Fibroblast of lung (primary cell): ENCODE data around the gene RXFP2. TPM values are rescaled to one million over a fixed set of nuclear protein-coding genes. Genes with fewer than 3 reads are reported as not detected.

ENCODE experiments used
- DNase-seq, 2 donors: peaks; one replicate each; pipeline versions ENCODE4 v3.0.0 to v3.0.0-alpha.2; 2010; ENCODE audit warnings: low read depth in 2 of 2
- H2AFZ ChIP-seq: 2 replicates; pipeline ENCODE4 v1.5.1; 2012; ENCODE audit warnings: low read length, control low read depth, inconsistent platforms
- H3K27ac ChIP-seq: 2 replicates; pipeline ENCODE4 v1.5.1; 2011; ENCODE audit warnings: low read length, control low read depth; ENCODE audit not compliant: insufficient read depth
- H3K27me3 ChIP-seq: 2 replicates; pipeline ENCODE4 v1.5.1; 2011; ENCODE audit warnings: mild to moderate bottlenecking, low read length; ENCODE audit not compliant: control insufficient read depth, insufficient read depth
- H3K36me3 ChIP-seq: 2 replicates; pipeline ENCODE4 v1.5.1; 2011; ENCODE audit warnings: low read length; ENCODE audit not compliant: control insufficient read depth, insufficient read depth
- H3K4me1 ChIP-seq: 2 replicates; pipeline ENCODE4 v1.5.1; 2011; ENCODE audit warnings: low read length; ENCODE audit not compliant: control insufficient read depth, insufficient read depth; ENCODE audit errors: extremely low read depth
- H3K4me2 ChIP-seq: 2 replicates; pipeline ENCODE4 v1.5.1; 2011; ENCODE audit warnings: low read length, control low read depth; ENCODE audit not compliant: insufficient read depth; ENCODE audit errors: extremely low read depth
- H3K4me3 ChIP-seq, 4 experiments: fragments of 200-600 bp in 1 of 4; sonication (generic) in 1 of 4; replicated peaks in 1 of 4; 2 replicates each; pipeline ENCODE4 v1.5.1; 2011 to 2016; ENCODE audit warnings: low read length in 4 of 4, low read depth in 3 of 4, mild to moderate bottlenecking in 3 of 4, control low read depth in 2 of 4, inconsistent platforms in 1 of 4, mixed read lengths in 1 of 4; ENCODE audit not compliant: insufficient read depth in 1 of 4; ENCODE audit errors: control extremely low read depth in 1 of 4
- H3K79me2 ChIP-seq: 2 replicates; pipeline ENCODE4 v1.5.1; 2012; ENCODE audit warnings: mild to moderate bottlenecking, low read length, inconsistent platforms; ENCODE audit not compliant: control insufficient read depth, insufficient read depth
- H3K9ac ChIP-seq: 2 replicates; pipeline ENCODE4 v1.5.1; 2011; ENCODE audit warnings: mild to moderate bottlenecking, low read length, control low read depth; ENCODE audit not compliant: insufficient read depth
- H3K9me3 ChIP-seq: 2 replicates; pipeline ENCODE4 v1.5.1; 2012; ENCODE audit warnings: low read depth, low read length; ENCODE audit not compliant: control insufficient read depth, insufficient read depth
- H4K20me1 ChIP-seq: 2 replicates; pipeline ENCODE4 v1.5.1; 2011; ENCODE audit warnings: low read length; ENCODE audit not compliant: control insufficient read depth, insufficient read depth; ENCODE audit errors: extremely low read depth
- EZH2 ChIP-seq: IDR thresholded peaks from 2 replicates; pipeline ENCODE4 v1.5.1; 2012; ENCODE audit warnings: low read length, control low read depth, mild to moderate bottlenecking; ENCODE audit errors: missing control alignments
- polyA plus RNA-seq, 2 donors: library from polyadenylated mRNA; depleted of rRNA in 1 of 2; stranded (reverse) in 1 of 2; unstranded in 1 of 2; fragments of >200 nt; gene quantifications; 2 replicates each; pipeline ENCODE4 v1.2.1, GENCODE V29; 2011 to 2012; ENCODE audit warnings: missing spikeins in 1 of 2
- total RNA-seq: library from RNA; depleted of rRNA; stranded (reverse); fragments of >200 nt; gene quantifications from 2 replicates; pipeline ENCODE4 v1.2.1, GENCODE V29; 2014
- TF ChIP-seq, protein P1 (sequence below), 2 donors: IDR thresholded peaks in 1 of 2; conservative IDR thresholded peaks in 1 of 2; 1 replicate in 1 of 2; 2 replicates in 1 of 2; pipeline ENCODE4 v1.5.1; 2011 to 2012; ENCODE audit warnings: low read length in 2 of 2, control low read depth in 1 of 2, inconsistent platforms in 1 of 2, low read depth in 1 of 2, mild to moderate bottlenecking in 1 of 2

RXFP2 gene
- total and polyA plus RNA-seq, 2 donors (not counting 1 experiment from before 2014, with no cell fraction given), result not detected

DNA sequence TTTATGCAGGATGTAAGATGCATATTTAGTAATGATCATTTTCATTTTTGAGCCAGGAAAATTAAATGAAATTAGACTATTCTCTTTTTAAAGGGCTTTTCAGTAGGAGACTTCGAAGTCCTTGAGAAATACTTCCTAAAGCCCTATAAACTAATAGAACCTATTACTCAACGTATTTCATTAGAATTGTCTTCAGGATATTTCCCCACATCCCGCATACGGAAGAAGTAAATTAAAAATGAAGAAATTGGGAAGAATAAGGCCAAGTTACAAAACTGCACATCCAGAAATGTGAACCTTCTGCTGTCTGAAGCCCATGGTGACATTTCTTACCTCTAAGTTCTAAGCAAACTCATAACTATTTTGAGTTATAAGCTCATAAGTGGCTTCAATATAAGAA lies 66.5 kb downstream of the RXFP2 start:
- H3K4me3 ChIP-seq, result no peak overlapping the region
- H3K9ac ChIP-seq, result no peak overlapping the region
- H3K9me3 ChIP-seq, result no peaks in the 10 kb centered on the region
- no peak overlapping the region for H3K27ac ChIP-seq
- no peaks in the 10 kb centered on the region for H3K4me1 ChIP-seq
- H4K20me1 ChIP-seq, result no peaks in the 10 kb centered on the region
- TF ChIP-seq EZH2, result no peak
- TF ChIP-seq, protein P1, sequence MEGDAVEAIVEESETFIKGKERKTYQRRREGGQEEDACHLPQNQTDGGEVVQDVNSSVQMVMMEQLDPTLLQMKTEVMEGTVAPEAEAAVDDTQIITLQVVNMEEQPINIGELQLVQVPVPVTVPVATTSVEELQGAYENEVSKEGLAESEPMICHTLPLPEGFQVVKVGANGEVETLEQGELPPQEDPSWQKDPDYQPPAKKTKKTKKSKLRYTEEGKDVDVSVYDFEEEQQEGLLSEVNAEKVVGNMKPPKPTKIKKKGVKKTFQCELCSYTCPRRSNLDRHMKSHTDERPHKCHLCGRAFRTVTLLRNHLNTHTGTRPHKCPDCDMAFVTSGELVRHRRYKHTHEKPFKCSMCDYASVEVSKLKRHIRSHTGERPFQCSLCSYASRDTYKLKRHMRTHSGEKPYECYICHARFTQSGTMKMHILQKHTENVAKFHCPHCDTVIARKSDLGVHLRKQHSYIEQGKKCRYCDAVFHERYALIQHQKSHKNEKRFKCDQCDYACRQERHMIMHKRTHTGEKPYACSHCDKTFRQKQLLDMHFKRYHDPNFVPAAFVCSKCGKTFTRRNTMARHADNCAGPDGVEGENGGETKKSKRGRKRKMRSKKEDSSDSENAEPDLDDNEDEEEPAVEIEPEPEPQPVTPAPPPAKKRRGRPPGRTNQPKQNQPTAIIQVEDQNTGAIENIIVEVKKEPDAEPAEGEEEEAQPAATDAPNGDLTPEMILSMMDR (conservative IDR thresholded peaks at IDR 0.05 in 1 of 2, IDR thresholded peaks at IDR 0.05 in 1 of 2; ENCODE audit: low read depth in 1 of 2, low read length in 2 of 2), result no peak
- H3K36me3 ChIP-seq, result no peaks in the 10 kb centered on the region
- H3K4me2 ChIP-seq, result no peak overlapping the region
- peaks cover 8% of the 10 kb centered on the region for H3K27me3 ChIP-seq
- H3K79me2 ChIP-seq, result no peaks in the 10 kb centered on the region
- no peak for DNase-seq
- no peak overlapping the region for H2AFZ ChIP-seq

DNA sequence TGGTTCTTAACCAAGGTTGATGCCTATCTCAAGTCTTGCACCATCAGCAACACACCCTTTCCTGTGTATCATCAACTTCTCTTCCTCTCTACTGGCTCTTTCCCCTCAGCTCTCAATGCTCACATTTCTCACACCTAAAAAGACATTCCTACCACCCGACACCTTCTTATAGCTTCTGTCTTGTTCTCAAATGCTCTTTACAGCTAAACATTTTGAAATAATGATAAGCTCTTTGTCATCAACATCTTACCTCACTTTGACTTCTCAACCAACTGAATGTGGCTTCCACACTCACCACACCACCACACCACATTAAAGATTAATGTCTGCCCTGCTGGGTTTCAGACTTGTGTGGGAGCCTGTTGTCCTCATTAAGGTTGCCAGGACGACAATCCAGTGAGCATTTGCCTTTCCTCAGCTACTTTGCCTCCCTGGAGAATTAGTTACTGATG lies 67.8 kb downstream of the RXFP2 start:
- H3K79me2 ChIP-seq, result no peaks in the 10 kb centered on the region
- H4K20me1 ChIP-seq, result no peaks in the 10 kb centered on the region
- no peaks in the 10 kb centered on the region for H3K4me1 ChIP-seq
- H3K27me3 ChIP-seq, result peaks cover 8% of the 10 kb centered on the region
- no peak overlapping the region for H3K4me2 ChIP-seq
- no peak for TF ChIP-seq EZH2
- TF ChIP-seq, protein P1 (conservative IDR thresholded peaks at IDR 0.05 in 1 of 2, IDR thresholded peaks at IDR 0.05 in 1 of 2; ENCODE audit: low read depth in 1 of 2, low read length in 2 of 2), result no peak
- H3K36me3 ChIP-seq, result no peaks in the 10 kb centered on the region
- H3K4me3 ChIP-seq, result no peak overlapping the region
- peak in 1 of 2 donors; percentile 43 for DNase-seq
- no peak overlapping the region for H3K27ac ChIP-seq
- no peak overlapping the region for H2AFZ ChIP-seq
- H3K9me3 ChIP-seq, result no peaks in the 10 kb centered on the region
- H3K9ac ChIP-seq, result no peak overlapping the region

DNA sequence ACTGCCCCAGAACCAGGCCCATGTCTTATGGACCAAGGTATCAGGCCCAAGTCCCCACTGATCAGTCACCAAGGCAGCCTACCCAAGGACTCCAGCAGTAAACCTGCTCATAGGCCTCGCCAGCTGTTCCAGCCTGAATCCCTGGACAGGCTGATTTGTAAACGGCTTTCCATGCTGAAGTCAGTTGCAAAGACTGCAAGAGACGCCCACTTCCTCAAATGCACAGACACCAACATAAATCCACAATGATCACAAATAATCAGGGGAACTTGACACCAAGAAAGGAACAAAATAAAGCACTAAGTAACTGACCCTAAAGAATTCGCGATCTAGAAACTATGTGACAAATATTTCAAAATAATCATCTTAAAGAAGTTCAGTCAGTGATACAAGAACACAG lies 75.2 kb downstream of the RXFP2 start:
- Histone ChIP-seq H3K9ac (no peak overlapping the region), H3K27me3 (peaks cover 2% of the 10 kb centered on the region), H2AFZ (no peak overlapping the region), H3K4me3 (no peak overlapping the region), H4K20me1 (no peaks in the 10 kb centered on the region), H3K36me3 (no peaks in the 10 kb centered on the region), H3K4me2 (no peak overlapping the region), H3K27ac (no peak overlapping the region), H3K9me3 (no peaks in the 10 kb centered on the region), H3K4me1 (no peaks in the 10 kb centered on the region), H3K79me2 (no peaks in the 10 kb centered on the region)
- no peak for DNase-seq
- no peak for TF ChIP-seq EZH2
- TF ChIP-seq, protein P1 (conservative IDR thresholded peaks at IDR 0.05 in 1 of 2, IDR thresholded peaks at IDR 0.05 in 1 of 2; ENCODE audit: low read depth in 1 of 2, low read length in 2 of 2), result no peak
